IMR-90 (cell line): ENCODE results near the gene TRIP6. TPM values are rescaled to one million over a fixed set of nuclear protein-coding genes. Genes with fewer than 3 reads are reported as not detected.

ENCODE experiments used
- ATAC-seq: fragments of 200-7000 bp; cut with Tn5 transposase; 2 replicates; pipeline ENCODE4 v1.9.1; 2020; ENCODE audit warnings: low read depth, mild to moderate bottlenecking, moderate library complexity
- BruUV-seq: library from RNA; stranded (reverse); fragments of 400-500 nt; replicated peaks from 2 replicates; lab custom pipeline; 2021; lab: Mats Ljungman, UMichigan
- CTCF ChIA-PET: fragments of 300-600 bp; formaldehyde crosslinking; extraction: SDS; loops from one replicate; lab custom pipeline; 2021; ENCODE audit warnings: antibody characterized with exemption; lab: Yijun Ruan, JAX
- POLR2A ChIA-PET: fragments of 300-600 bp; sonication (Branson Sonifier 250); formaldehyde crosslinking; loops from one replicate; lab custom pipeline; 2022; ENCODE audit warnings: antibody characterized with exemption; ENCODE audit not compliant: unreplicated experiment; lab: Charles Lee
- DNase-seq: peaks from one replicate; pipeline ENCODE4 v3.0.0; 2013
- H2AFZ ChIP-seq: replicated peaks from 2 replicates; pipeline ENCODE3; 2013; ENCODE audit warnings: low read length, mild to moderate bottlenecking; ENCODE audit not compliant: poor library complexity
- H2AK5ac ChIP-seq: 2 replicates; pipeline ENCODE4 v1.6.1; 2013; ENCODE audit warnings: low read depth, low read length, inconsistent platforms
- H2AK9ac ChIP-seq: replicated peaks from 2 replicates; pipeline ENCODE3; 2013; ENCODE audit warnings: mild to moderate bottlenecking, low read depth, low read length, moderate library complexity; ENCODE audit not compliant: poor library complexity
- H2BK120ac ChIP-seq: 2 replicates; pipeline ENCODE4 v1.6.1; 2013; ENCODE audit warnings: low read depth, low read length, inconsistent platforms
- H2BK15ac ChIP-seq: 3 replicates; pipeline ENCODE4 v1.6.1; 2013; ENCODE audit warnings: low read depth, low read length, inconsistent platforms
- H2BK20ac ChIP-seq: 2 replicates; pipeline ENCODE4 v1.6.1; 2013; ENCODE audit warnings: low read depth, mild to moderate bottlenecking, inconsistent platforms, low read length, moderate library complexity
- H2BK5ac ChIP-seq: 2 replicates; pipeline ENCODE4 v1.6.1; 2013; ENCODE audit warnings: mild to moderate bottlenecking, low read depth, low read length, inconsistent platforms; ENCODE audit not compliant: poor library complexity, severe bottlenecking
- H3K14ac ChIP-seq: replicated peaks from 2 replicates; pipeline ENCODE4 v1.6.1; 2013; ENCODE audit warnings: low read depth, low read length, inconsistent platforms
- H3K18ac ChIP-seq: 2 replicates; pipeline ENCODE4 v1.6.1; 2013; ENCODE audit warnings: low read depth, low read length, control low read depth
- H3K23ac ChIP-seq: 2 replicates; pipeline ENCODE4 v1.6.1; 2013; ENCODE audit warnings: low read depth, low read length, inconsistent platforms
- H3K27ac ChIP-seq: 2 replicates; pipeline ENCODE4 v1.5.1; 2013; ENCODE audit warnings: mild to moderate bottlenecking, control low read depth, low read length; ENCODE audit not compliant: insufficient read depth
- H3K27me3 ChIP-seq: 2 replicates; pipeline ENCODE4 v1.6.1; 2013; ENCODE audit warnings: low read length; ENCODE audit not compliant: control insufficient read depth, insufficient read depth
- H3K36me3 ChIP-seq: 2 replicates; pipeline ENCODE4 v1.6.1; 2013; ENCODE audit warnings: low read length, mixed read lengths; ENCODE audit not compliant: control insufficient read depth, insufficient read depth
- H3K4ac ChIP-seq: 2 replicates; pipeline ENCODE4 v1.6.1; 2013; ENCODE audit warnings: low read depth, low read length, inconsistent platforms
- H3K4me1 ChIP-seq: 2 replicates; pipeline ENCODE4 v1.6.1; 2013; ENCODE audit warnings: low read length, mixed read lengths; ENCODE audit not compliant: control insufficient read depth, insufficient read depth
- H3K4me2 ChIP-seq: 2 replicates; pipeline ENCODE4 v1.6.1; 2013; ENCODE audit warnings: low read depth, mild to moderate bottlenecking, control low read depth, low read length, moderate library complexity
- H3K4me3 ChIP-seq: 2 replicates; pipeline ENCODE4 v1.5.1; 2013; ENCODE audit warnings: low read depth, mild to moderate bottlenecking, control low read depth, low read length, moderate library complexity; ENCODE audit not compliant: insufficient read depth
- H3K56ac ChIP-seq: 2 replicates; pipeline ENCODE4 v1.6.1; 2013; ENCODE audit warnings: low read length, inconsistent platforms; ENCODE audit not compliant: insufficient read depth; ENCODE audit errors: extremely low read depth
- H3K79me1 ChIP-seq, 2 experiments: 2 replicates each; pipeline ENCODE4 v1.6.1; 2013; ENCODE audit warnings: low read length in 2 of 2, inconsistent platforms in 1 of 2, low read depth in 1 of 2
- H3K9ac ChIP-seq: 2 replicates; pipeline ENCODE4 v1.6.1; 2013; ENCODE audit warnings: low read depth, low read length, control low read depth
- H3K9me1 ChIP-seq: 2 replicates; pipeline ENCODE4 v1.6.1; 2013; ENCODE audit warnings: low read length, inconsistent platforms; ENCODE audit not compliant: insufficient read depth
- H3K9me3 ChIP-seq: 2 replicates; pipeline ENCODE4 v1.6.1; 2013; ENCODE audit warnings: low read length; ENCODE audit not compliant: control insufficient read depth, insufficient read depth
- H4K20me1 ChIP-seq: 2 replicates; pipeline ENCODE4 v1.6.1; 2013; ENCODE audit warnings: low read length, inconsistent platforms; ENCODE audit not compliant: insufficient read depth
- H4K5ac ChIP-seq: 2 replicates; pipeline ENCODE4 v1.6.1; 2013; ENCODE audit warnings: mild to moderate bottlenecking, low read depth, low read length, control low read depth
- H4K8ac ChIP-seq, 2 experiments: 2 replicates each; pipeline ENCODE4 v1.6.1; 2013; ENCODE audit warnings: low read depth in 2 of 2, low read length in 2 of 2, control low read depth in 1 of 2, inconsistent platforms in 1 of 2
- H4K91ac ChIP-seq: 2 replicates; pipeline ENCODE4 v1.6.1; 2013; ENCODE audit warnings: low read depth, low read length, inconsistent platforms; ENCODE audit not compliant: insufficient read depth
- BHLHE40 ChIP-seq: fragments of 150-350 bp; IDR thresholded peaks from 2 replicates; pipeline ENCODE4 v1.6.1; 2016; ENCODE audit warnings: mild to moderate bottlenecking, low read depth, low read length
- CEBPB ChIP-seq: IDR thresholded peaks from 2 replicates; pipeline ENCODE4 v1.6.1; 2012; ENCODE audit warnings: low read depth, low read length, improper control_type of control experiment
- CHD1 ChIP-seq: IDR thresholded peaks from 2 replicates; pipeline ENCODE4 v1.6.1; 2012; ENCODE audit warnings: low read depth, low read length, improper control_type of control experiment
- MAFK ChIP-seq: IDR thresholded peaks from 2 replicates; pipeline ENCODE4 v1.6.1; 2012; ENCODE audit warnings: low read depth, low read length, improper control_type of control experiment
- MAZ ChIP-seq: IDR thresholded peaks from 2 replicates; pipeline ENCODE4 v1.6.1; 2012; ENCODE audit warnings: low read depth, mild to moderate bottlenecking, low read length, improper control_type of control experiment, moderate library complexity, borderline replicate concordance
- MXI1 ChIP-seq: IDR thresholded peaks from 2 replicates; pipeline ENCODE4 v1.6.1; 2012; ENCODE audit warnings: low read depth, mild to moderate bottlenecking, low read length, moderate library complexity, borderline replicate concordance
- NFE2L2 ChIP-seq: fragments of 150-350 bp; IDR thresholded peaks from 2 replicates; pipeline ENCODE4 v1.6.1; 2016; ENCODE audit warnings: low read depth, mild to moderate bottlenecking, low read length
- POLR2A ChIP-seq: IDR thresholded peaks from 2 replicates; pipeline ENCODE4 v1.6.1; 2012; ENCODE audit warnings: mild to moderate bottlenecking, low read depth, low read length
- RCOR1 ChIP-seq: IDR thresholded peaks from 2 replicates; pipeline ENCODE4 v1.6.1; 2012; ENCODE audit warnings: mild to moderate bottlenecking, low read length, improper control_type of control experiment; ENCODE audit not compliant: insufficient replicate concordance
- RFX5 ChIP-seq: IDR thresholded peaks from 2 replicates; pipeline ENCODE4 v1.8.0; 2012; ENCODE audit warnings: low read depth, mild to moderate bottlenecking, low read length, moderate library complexity
- SMC3 ChIP-seq: fragments of 150-350 bp; IDR thresholded peaks from 2 replicates; pipeline ENCODE4 v1.6.1; 2016; ENCODE audit warnings: low read depth, mild to moderate bottlenecking, antibody characterized with exemption, low read length, moderate library complexity
- WGBS, 2 experiments: methylation state at CpG; one replicate each; pipeline versions ENCODE4 v1.1.5 to v1.1.7; 2013; ENCODE audit warnings: missing lambda C conversion rate in 2 of 2; ENCODE audit not compliant: insufficient read length in 1 of 2; ENCODE audit errors: extremely low coverage in 2 of 2; 5-methylcytosine and 5-hydroxymethylcytosine counted together
- dilution Hi-C: fragments of 300-500 bp; cut with HindIII; formaldehyde crosslinking; loops from one replicate; pipeline ENCODE4 v1.14.3; 2018; ENCODE audit warnings: low sequenced_read_pairs; ENCODE audit not compliant: unreplicated experiment
- in situ Hi-C: fragments of 300-500 bp; cut with MboI; formaldehyde crosslinking; loops from 3 replicates; pipeline ENCODE4 v1.14.3; 2019; ENCODE audit warnings: low sequenced_read_pairs, inconsistent platforms, mixed read lengths
- intact Hi-C: fragments of 100-400 bp; cut with micrococcal nuclease; formaldehyde crosslinking; loops from 2 replicates; pipeline ENCODE4 v1.10.0; 2022
- polyA plus RNA-seq, 3 experiments: library from polyadenylated mRNA; depleted of rRNA; stranded (reverse); fragments of >200 nt; gene quantifications; 2 replicates each; pipeline ENCODE4 v1.2.3, GENCODE V29; 2012; ENCODE audit warnings: low replicate concordance in 1 of 3
- total RNA-seq: library from RNA; depleted of rRNA; stranded (reverse); fragments of >200 nt; gene quantifications from 2 replicates; pipeline ENCODE4 v1.2.3, GENCODE V29; 2012
- TF ChIP-seq, protein P1 (sequence below): conservative IDR thresholded peaks from 2 replicates; pipeline ENCODE4 v1.5.1; 2012; ENCODE audit warnings: mild to moderate bottlenecking, low read depth, low read length, improper control_type of control experiment
- TF ChIP-seq, protein P2 (sequence below): fragments of 150-350 bp; IDR thresholded peaks from 2 replicates; pipeline ENCODE4 v1.6.1; 2017; ENCODE audit warnings: mild to moderate bottlenecking, antibody characterized with exemption, low read length, low read depth
- TF ChIP-seq, protein P3 (sequence below): fragments of 150-350 bp; IDR thresholded peaks from 2 replicates; pipeline ENCODE4 v1.6.1; 2016; ENCODE audit warnings: low read depth, mild to moderate bottlenecking, low read length, moderate library complexity, borderline replicate concordance

Gene TRIP6
- total and polyA plus RNA-seq, 2 of the 4 experiments (the other 2 are of a cell fraction): 36.4 to 72.3 TPM

DNA sequence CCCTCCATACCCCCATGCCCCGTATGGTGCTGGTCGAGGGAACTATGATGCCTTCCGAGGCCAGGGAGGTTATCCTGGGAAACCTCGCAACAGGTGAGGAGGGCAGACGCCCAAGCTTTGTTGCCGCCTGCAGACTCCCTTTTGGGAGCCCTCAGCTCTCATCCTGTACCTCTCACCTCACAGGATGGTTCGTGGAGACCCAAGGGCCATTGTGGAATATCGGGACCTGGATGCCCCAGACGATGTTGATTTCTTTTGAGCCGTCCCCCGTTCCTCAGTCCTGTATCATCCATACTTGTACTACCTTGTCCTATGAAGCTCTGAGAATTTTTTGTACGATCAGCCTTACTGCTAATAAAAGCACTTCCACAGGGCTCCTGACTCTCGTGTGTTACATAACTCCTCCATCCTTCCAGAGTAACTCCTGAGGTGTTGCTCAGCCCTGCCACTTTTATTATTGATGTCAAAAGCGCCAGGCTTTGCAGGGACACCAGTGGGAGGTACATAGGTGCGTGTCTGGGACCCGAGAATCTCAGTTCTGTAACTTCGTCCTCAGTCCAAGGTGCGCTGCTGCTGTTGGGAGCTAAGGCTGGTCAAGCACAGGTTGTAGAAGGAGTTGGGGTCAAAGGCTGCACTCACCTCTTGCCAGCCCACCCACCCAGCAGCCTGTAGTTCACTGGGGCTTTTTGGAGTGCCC, 21.3 kb downstream of the TRIP6 start:
- Histone ChIP-seq H2AK9ac (peak overlapping the region; percentile 99), H3K9me1 (peaks cover 3% of the 10 kb centered on the region; the same call in 1 of the 2 replicates), H2AK5ac (0 out of 2 replicates have a peak overlapping the region, but pooled peaks have one; percentile 7), H2BK5ac (no peak overlapping the region), H3K18ac (no peak overlapping the region), H3K14ac (peak overlapping the region; percentile 29; the same call in 1 of the 2 replicates), H3K27me3 (no peaks in the 10 kb centered on the region), H3K9ac (peak overlapping the region; percentile 89), H3K27ac (peak overlapping the region; percentile 88), H3K4ac (peak overlapping the region; percentile 89; the same call in 1 of the 2 replicates), H4K5ac (no peak overlapping the region), H2AFZ (no peak overlapping the region), H3K56ac (no peak overlapping the region), H2BK15ac (no peak overlapping the region), H3K79me1 (peaks cover 20 to 48% of the 10 kb centered on the region in 2 experiments), H3K4me3 (peak overlapping the region; percentile 83), H2BK20ac (no peak overlapping the region), H4K91ac (no peak overlapping the region; the same call in 1 of the 2 replicates), H2BK120ac (no peak overlapping the region), H3K4me2 (peak overlapping the region; percentile 93), H4K8ac (no peak overlapping the region), H3K9me3 (no peaks in the 10 kb centered on the region), H3K23ac (peak overlapping the region; percentile 28; the same call in 1 of the 2 replicates), H4K20me1 (peaks cover 15% of the 10 kb centered on the region; the same call in 1 of the 2 replicates), H3K4me1 (peaks cover 16% of the 10 kb centered on the region), H3K36me3 (peaks cover 52% of the 10 kb centered on the region)
- no TSS peak for BruUV-seq
- CTCF ChIA-PET: no interaction called here
- dilution Hi-C loops: no loop called here
- WGBS, 2 experiments: 70% methylated on average over 13 of the region's 18 CpGs; no CpG with 5 or more reads in 1 of the 2 experiments
- in situ Hi-C loops: no loop called here
- POLR2A ChIA-PET: interaction anchor here (1.1 kb wide), 1 partner anchor 14 kb away, joined by 4 read pairs; the partner anchor contains the start of gene SRRT
- no peak for DNase-seq
- intact Hi-C loops: no loop called here
- no peak for ATAC-seq
- TF ChIP-seq CEBPB (no peak), POLR2A (no peak), NFE2L2 (no peak), RFX5 (no peak), RCOR1 (no peak), BHLHE40 (no peak), MXI1 (no peak), SMC3 (no peak), MAFK (no peak), CHD1 (no peak), MAZ (no peak)
- TF ChIP-seq, protein P1, sequence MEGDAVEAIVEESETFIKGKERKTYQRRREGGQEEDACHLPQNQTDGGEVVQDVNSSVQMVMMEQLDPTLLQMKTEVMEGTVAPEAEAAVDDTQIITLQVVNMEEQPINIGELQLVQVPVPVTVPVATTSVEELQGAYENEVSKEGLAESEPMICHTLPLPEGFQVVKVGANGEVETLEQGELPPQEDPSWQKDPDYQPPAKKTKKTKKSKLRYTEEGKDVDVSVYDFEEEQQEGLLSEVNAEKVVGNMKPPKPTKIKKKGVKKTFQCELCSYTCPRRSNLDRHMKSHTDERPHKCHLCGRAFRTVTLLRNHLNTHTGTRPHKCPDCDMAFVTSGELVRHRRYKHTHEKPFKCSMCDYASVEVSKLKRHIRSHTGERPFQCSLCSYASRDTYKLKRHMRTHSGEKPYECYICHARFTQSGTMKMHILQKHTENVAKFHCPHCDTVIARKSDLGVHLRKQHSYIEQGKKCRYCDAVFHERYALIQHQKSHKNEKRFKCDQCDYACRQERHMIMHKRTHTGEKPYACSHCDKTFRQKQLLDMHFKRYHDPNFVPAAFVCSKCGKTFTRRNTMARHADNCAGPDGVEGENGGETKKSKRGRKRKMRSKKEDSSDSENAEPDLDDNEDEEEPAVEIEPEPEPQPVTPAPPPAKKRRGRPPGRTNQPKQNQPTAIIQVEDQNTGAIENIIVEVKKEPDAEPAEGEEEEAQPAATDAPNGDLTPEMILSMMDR: no peak
- TF ChIP-seq, protein P2, sequence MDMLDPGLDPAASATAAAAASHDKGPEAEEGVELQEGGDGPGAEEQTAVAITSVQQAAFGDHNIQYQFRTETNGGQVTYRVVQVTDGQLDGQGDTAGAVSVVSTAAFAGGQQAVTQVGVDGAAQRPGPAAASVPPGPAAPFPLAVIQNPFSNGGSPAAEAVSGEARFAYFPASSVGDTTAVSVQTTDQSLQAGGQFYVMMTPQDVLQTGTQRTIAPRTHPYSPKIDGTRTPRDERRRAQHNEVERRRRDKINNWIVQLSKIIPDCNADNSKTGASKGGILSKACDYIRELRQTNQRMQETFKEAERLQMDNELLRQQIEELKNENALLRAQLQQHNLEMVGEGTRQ: no peak
- TF ChIP-seq, protein P3, sequence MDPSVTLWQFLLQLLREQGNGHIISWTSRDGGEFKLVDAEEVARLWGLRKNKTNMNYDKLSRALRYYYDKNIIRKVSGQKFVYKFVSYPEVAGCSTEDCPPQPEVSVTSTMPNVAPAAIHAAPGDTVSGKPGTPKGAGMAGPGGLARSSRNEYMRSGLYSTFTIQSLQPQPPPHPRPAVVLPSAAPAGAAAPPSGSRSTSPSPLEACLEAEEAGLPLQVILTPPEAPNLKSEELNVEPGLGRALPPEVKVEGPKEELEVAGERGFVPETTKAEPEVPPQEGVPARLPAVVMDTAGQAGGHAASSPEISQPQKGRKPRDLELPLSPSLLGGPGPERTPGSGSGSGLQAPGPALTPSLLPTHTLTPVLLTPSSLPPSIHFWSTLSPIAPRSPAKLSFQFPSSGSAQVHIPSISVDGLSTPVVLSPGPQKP: no peak
